Measurements from ENCODE around the gene BMPER.

The BMPER gene

DNA sequence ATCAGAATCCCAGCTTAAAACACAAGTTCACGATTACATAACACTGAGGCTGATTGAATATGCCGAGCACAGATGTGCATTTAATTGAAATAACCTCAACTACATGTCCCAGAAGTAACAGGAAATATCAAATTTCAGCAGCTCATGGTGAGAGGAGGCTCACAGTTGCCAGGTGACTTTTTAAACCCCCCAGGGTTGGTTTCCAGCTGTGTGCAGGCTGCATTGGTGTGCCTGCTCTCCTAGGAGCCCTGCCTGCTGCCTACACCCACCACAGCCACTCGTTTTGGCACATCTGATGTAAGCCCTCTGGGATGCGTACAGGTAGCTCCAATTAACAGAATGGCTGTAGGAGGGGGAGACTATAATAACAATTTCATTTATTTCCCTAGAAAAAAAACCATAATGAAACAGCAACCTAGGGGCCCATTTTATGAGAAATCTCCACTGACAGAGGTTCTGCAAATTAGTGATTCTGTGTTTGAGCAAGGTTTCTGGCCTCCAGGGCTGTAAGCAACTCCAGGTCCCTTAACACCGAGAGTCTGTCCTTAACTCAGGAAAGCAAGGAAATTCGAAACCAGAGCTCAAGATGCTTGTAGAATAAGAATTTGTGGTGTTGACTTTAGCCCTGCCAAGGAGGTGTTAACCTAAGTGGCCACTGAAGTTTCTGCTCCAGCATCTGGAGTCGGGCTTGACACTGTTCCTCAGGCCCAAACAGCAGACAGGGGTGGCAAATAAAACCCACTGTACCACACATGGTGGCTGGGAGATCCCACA, 161.9 kb downstream of the BMPER start:
- peak; percentile 23 for DNase-seq

DNA sequence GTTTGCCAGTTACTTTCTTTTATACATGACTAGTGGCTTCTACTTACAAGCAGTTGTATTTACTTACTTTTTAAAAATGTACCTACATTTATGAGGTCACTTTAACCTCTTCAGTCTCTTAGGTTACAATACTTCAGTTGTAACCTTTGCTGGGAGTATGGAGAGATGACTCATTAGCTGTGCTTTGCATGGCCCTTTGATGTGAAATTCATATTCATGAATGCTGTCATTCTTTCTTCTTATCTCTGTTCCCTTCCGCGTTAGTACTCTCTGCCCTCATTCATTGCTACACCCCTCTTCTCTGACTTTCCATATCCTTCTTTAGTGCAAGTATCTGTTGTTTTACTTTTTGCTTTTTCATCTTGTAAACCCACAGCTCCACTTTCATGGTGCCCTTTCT, 164.3 kb downstream of the BMPER start:
- DNase-seq, result no peak

DNA sequence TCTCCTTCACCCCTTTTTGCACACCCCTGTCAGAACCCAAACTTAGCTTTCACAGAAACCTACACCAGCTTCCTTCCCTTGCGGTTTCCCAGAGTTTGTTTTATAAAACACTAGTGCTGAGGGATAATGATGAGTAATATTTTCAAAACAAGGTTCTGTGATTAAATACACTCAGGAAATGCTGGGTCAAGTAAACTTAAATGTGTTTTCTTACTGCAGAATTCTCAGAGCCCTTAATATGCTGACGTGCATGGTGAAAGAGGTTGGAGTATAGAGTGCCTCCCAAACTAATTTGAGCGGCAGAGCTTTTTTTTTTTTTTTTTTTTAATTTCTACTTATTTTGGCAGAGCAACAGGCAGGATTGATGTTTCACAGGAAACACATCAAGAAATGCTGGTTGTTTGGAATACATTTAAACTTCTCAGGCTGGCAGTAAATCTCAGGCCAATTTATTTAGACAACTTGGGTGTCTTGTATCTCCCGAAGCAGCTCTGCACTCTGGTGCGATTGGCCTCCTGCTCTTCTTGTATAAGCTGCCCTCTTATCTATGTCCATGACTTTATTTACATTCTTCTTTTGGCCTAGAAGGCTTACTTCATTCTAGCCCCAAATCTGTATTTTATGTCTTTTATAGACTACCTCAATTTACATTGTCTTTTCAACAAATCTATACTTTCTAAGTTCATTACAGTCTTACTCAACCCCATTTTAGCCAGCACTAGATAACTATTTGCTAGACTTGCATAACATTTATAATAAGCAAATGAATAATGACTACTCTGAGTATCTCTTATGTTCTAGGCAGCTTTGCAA, 165.4 kb downstream of the BMPER start:
- DNase-seq, result no peak

DNA sequence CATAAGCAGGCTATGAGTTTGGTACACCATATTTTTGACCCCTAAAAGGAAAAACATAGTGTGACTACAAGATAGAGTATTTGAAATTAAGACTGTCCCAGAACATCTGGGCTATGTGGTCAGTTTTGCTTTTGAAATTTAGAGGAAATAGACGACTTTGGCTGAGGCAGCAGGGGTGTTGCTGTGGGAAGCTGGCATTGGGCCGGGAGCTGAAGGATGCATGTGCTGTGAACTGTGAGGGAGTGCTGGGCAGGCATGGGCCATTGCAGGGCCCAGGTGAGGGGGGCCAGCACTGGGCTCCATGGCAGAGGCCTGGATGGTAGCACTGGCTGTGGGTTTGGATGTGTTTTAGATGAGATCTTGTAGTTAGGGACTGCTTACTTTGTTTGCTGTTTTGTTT, 168.3 kb downstream of the BMPER start:
- no peak for DNase-seq

DNA sequence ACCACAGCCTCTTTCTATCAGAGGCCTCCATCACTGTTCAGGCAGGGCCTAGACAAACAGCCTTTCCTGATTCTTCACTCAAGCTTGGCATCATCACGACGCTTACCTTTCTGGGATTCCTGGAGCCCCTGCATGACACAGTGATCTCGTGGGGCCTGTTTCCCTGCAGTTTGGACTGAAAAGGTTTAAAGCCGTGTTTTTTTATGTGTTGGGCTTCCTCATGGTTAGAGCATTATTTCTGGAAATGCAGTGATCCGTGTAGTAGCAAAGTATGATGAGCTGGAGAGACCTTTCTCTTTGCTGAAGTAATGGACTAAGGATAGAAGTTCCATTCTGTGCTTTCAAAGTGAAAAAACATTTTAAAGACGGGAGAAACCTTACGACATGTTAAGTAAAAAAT, 169.1 kb downstream of the BMPER start:
- DNase-seq, result no peak

DNA sequence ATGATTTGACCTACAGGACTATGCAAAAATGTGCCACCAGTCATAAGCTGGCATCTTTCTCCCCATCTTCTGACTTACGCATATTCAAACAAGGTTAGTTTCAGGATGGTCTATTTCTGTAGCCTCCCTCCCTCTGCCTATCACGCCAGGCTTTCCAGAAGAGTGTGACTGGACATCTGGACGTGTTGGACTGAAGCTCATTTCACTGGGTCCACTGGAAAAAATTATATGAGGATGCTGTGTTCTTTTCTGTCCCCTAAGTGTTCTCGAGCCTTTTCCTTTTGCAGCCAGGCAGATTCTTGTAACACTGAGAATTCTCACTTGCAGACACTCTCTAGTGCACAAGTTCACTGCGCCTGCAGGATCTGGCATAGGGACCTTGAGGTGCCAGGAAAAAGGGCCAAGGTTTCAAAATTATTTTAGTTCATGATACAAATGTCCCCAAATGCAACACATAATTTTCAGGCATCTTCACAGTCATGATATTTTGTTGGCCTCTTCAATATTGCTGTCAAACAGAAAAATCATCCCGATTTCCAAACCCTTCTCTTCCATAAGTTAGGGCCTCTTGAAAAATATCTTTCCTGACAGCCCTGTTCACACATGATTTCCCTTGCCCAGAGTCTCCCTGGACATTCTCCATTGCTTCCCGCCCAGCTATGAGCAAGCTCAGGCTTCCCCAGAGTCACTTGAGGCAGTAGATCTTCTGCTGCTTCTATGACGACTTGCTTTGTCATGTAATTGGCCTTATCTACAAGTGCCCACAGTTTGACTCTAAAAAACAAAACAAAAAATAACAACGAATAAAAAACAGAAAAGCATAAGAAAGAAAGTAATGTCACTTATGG, 170.4 kb downstream of the BMPER start:
- no peak for DNase-seq

DNA sequence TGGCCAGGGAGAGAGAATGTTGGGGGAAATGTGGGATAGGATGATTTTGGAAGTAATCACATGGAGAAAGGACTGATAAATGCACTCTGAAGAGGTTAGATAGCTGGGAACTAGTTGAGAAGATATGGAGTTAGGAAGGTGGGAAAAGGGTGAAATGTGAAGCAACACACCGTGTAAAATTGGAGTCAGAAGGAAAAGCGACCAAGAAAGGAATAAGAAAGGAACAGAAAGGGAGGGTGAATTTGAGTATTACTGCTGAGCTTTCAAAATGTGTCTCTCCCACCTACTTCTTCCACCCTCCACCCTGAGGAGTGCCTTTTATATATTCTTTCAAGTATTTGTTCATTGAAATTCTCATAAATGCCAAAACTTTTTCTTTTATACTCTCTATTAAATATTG, 171.8 kb downstream of the BMPER start:
- DNase-seq, result no peak

DNA sequence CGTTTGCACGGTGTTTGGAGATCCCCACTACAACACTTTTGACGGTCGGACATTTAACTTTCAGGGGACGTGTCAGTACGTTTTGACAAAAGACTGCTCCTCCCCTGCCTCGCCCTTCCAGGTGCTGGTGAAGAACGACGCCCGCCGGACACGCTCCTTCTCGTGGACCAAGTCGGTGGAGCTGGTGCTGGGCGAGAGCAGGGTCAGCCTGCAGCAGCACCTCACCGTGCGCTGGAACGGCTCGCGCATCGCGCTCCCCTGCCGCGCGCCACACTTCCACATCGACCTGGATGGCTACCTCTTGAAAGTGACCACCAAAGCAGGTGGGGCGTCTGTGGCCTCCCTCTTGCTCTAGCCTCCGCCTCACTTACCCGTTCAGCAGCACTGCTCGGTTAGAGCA, 173.5 kb downstream of the BMPER start:
- no peak for DNase-seq

DNA sequence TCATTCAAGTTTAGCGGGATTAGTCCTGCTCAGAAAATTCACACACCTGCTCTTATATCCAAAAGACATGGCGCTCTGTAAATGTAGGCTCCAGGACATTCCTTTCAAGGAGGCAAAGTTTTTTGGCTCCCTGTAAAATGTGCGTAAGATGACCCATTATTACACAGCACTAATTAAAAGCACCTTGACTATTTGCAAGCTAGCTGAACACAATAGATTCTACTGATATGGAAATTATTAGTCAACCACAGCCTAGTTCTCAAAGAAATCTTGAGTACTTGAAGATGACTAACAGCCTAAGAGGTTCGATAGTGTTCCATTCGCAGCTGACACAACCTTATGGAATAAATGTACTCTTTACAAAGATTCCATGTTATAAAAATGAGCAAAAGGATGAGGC, 175.2 kb downstream of the BMPER start:
- no peak for DNase-seq

DNA sequence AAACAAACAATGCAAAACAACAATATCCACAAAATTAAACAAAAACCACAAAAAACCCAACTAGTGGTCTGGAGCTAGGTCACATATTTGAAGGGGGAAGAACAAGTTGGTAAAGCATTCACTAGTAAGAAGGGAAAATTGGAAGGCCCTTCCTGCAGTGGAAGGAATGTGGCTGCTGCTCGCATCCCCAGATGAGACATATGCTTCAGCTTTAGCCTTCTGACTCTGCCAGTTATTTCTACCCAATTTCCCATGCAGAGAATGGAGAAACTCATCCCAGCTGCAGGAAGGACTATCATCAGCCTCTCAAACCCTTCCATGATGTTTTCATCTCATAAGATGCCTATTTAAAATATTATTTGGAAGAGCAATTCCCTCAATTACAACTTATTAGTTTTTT, 176.6 kb downstream of the BMPER start:
- no peak for DNase-seq

DNA sequence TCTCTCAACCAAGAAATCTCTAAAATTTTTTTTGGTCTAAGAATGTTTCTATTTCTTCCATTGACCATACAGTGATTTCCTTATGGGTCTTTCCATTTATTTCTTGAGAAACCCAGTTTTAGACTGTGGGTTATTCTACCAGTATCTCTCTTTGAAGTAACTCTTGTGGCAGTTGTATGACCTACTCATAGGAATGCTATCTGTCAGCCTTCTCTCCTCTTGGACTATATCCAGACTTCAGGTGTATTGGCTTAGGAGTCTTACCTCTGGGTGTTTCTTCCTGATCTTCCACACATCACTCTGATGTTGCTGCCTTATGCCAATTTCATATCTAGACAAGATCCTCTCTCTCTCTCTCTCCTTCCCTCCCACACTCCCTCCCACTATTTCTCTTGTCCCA, 178.1 kb downstream of the BMPER start:
- no peak for DNase-seq

DNA sequence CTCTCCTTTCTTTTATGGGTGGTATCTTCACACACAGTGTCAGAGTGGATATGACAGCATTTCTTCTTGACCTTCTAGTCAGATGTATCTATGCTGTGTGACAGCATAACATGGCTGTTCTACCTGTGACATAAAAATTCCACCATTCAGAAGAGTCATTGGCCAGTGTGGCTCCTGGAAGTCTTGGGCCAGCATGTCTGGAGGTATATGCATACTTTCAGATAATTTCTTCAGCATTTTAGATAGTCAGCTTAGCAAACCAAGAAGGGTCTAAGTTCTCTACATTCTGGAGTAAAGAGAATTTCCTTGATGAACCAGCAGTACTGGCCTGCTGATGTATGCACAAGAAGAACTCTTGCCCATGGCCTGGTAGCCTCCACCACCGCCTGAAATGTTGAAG, 179.3 kb downstream of the BMPER start:
- DNase-seq, result no peak

DNA sequence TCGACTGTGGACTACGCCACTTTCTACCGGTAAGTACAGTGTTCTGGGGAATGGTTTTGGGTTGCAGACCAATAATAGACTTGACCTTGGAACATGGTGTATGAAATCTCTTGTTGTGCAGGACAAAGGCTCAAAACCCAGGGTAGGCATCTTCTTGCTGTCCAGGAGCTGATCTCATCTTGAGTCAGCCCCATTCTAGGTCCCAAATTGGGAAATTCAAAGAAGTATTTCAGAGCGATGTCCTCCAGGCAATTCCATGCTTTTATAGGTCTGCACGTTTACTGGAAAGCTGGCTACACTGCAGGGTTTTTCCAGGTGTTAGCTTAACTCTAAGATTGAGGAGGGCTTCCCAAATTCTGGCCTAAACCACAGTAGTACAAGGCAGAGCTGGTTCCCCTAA, 180.7 kb downstream of the BMPER start:
- no peak for DNase-seq

DNA sequence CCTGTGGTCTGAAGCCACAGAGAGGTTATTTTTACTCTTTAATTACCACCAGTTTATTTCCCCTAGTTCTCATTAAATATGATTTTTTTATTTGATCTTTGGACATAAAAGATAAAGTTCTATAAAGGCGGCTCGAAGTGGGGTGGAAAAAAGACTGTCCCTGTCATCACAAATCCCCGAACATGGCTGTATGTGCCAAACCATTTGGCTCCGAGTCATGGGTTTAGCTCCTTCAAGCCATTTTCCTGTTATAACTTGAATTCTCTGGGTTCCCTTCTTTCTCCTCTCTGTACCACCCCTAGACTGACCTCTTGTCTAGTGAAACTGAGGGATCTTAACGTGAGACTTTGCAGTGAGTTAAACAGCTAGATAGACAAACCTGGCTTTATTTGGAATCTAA, 181.6 kb downstream of the BMPER start:
- no peak for DNase-seq

DNA sequence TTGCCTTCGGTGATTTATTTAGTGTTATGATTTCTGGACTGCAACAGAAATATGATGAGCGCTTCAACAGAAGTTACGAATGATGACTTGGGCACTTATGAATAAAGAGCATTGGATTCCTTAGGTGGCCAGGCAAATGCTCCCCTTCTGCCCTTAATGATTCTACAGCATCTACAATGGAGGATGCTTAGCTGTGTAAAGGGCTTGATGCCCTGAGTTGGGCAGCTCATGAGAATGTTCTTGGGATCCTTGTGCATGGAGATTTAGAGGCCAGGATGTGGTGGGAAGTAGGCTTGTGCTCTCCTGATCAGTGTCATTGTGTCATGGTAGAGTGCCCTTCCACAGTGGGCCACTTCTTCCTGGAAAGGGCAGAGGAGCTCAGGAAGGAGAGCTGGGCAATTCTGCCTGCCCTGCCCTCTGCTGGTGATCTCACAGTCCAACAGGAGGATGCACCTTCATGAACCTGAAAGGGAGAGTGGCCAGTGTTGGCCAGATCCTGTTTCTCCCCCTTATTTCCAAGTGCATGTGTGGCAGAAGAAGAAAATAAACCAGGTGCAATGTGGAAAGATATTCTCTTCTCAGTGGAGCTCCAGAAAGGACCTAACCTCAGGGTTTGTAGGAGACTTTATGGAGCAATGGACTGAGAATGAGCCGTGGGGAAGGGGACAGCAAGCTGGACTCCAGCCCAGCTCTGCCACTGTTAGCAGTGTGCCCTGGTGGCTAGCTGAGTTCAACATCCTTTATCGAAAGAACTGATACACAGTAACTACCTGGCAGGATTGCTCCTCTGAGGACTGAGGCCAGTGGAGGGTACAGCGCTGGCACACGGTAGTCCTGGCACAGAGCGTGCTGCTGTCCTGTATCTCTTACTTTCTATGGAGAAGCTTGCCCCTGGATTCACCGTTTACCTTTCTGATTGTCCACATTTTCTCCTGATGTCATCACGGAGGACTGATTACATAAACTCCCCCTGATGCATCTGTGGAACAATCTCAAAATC, 182.9 kb downstream of the BMPER start:
- no peak for DNase-seq

DNA sequence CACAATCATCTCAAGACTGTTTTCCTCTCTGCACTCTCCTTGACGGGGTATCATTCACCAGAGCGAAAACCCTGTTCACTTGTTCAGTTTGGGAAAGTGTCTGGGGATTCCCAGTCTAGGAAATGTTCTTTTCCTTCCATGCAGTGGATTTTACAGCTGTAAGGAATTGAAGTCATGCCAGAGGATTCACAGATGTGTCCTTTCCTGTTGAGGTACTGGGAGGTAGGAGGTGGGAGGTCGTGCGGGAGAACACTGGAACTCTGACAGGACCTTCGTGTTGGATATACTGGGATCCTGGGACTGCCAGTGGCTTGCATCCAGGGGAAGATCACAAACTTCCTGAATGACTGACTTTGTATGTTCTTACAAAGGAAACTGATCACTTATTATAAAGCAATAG, 185.5 kb downstream of the BMPER start:
- DNase-seq, result no peak

DNA sequence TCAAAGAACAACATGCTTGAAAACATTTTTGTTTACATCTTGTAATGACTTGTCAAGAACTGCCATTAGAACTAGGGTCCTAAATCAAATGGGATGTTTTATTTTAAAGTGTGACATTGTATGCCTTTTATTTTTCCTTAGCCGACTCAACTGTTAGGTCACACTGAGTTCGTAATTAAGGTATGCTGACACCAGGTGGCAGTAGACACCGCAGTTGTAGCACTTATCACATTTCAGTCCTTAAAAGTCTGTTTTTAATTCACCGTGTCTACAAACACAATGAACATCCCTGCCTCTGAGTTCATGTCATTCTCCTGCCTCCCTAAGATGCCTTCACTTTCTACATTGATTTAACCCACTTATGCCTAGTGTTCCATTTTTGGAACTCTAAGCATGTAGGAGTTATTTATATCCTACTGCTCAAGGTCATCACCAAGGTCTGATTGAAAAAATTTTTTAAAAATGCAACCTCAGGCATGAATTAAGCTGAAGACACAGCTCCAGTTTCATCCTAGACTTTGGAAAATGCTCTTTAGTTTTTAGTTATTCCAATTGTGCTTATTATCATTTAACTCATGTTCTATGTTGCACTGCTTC, 186.1 kb downstream of the BMPER start:
- DNase-seq, result no peak

DNA sequence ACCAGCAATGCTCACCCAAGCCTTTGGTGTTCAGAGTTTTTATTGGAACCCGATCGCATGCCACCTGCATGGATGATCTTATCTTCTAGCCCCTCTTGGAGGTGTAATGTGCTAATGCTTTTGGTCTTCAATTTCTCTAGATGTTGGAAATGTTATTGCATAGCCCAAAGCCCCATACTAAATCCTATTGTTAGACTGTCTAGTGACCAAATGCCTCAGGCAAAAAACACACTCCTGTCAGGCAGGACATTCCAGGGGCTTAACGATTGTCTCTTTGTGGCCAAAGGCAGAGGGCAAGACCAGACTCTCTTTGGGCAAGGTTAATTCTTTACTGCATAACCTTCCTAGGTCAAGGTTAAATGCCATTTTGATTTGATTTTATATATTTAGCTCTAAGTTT, 187.9 kb downstream of the BMPER start:
- DNase-seq, result no peak

DNA sequence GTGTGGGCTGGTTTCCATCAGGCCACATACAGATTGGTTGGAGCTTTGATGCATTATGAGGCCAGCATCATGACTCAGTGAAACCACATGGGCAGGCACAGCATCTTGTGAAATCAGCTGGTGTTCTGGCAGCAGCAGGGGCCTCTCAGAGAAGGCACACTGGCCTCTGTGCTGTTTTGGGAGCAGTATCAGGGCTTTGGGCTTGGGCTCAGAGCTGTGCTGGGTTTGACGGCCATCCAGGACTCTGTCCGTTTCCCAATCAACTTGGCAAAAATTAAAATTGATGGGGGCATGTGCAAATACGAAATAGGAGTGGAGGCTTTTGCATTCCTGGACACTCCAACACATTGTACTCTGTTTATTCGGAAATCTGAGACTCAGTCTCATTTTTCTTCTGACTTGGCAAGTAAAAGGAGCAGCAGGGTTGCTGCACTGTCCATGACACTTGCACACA, 190.9 kb downstream of the BMPER start:
- DNase-seq, result no peak

DNA sequence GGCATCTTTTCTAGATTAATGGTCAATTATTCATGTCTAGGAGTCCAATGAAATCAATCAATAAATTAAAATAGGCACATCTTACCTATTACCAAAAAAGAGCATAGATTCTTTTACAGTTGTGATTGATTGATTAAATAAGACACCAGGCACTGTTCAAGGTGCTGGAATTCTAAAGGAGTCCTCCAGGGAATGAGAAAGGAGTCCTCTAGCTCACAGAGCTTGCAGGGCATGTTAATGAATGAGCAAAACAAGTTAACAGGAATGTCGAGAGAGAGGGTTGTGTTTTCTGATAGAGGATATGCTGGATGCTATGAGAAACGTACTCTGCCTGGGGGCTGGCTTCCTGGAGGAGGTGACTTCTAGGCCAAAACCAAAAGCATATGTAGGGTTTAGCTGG, 191.4 kb downstream of the BMPER start:
- no peak for DNase-seq

DNA sequence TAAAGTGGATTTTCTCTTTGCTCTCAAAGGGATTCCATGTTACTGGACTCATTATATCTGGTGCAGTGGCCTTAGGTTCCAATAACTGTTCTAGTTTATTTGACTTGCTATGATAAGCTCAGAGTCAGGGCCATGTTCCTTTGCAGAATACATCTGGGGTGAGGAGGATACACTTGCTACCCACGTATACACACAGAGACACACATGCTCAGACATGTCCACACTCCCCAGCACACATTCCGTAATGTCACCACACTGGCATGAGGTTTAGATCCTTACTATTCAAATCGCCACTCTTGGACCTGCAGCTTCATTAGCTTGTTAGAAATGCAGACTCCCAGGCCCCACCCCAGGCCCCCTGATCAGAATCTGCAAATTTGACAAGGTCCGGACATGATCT, 195.3 kb downstream of the BMPER start:
- no peak for DNase-seq

DNA sequence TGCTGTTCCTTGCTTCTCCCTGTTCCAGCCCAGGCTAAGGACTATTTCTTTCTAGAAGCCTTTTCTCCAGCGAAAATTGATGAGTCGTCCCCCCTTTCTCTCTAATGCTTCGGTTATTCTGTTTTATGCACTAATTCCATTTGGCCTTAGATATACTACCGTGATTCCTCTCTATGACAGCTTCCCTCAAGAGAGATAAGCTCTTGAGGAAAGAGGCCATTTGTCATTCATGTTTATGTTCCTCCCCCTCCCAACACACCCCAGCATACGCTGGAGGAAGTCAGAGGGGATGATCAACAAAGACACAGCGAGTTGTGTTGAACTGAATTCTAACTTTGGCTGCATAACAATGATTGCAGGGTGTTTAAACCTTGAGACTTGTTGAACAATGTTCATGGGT, 198.8 kb downstream of the BMPER start:
- DNase-seq, result no peak
